HG03520 (cell line): Measurements from ENCODE around the gene ASPHD1.
A peak's percentile ranks its signal among the peaks of the same experiment; 100 is the strongest.
"Not testable (repeated sequence)": the region's sequence is repeated elsewhere in the genome, so short reads cannot be mapped to it uniquely, and the experiment has no call there.

Experiments used
- ATAC-seq: cut with Tn5 transposase; IDR thresholded peaks from one replicate; pipeline ENCODE4 v1.9.1; 2021; ENCODE audit warnings: mild to moderate bottlenecking, moderate library complexity; ENCODE audit not compliant: unreplicated experiment

Gene ASPHD1, protein sequence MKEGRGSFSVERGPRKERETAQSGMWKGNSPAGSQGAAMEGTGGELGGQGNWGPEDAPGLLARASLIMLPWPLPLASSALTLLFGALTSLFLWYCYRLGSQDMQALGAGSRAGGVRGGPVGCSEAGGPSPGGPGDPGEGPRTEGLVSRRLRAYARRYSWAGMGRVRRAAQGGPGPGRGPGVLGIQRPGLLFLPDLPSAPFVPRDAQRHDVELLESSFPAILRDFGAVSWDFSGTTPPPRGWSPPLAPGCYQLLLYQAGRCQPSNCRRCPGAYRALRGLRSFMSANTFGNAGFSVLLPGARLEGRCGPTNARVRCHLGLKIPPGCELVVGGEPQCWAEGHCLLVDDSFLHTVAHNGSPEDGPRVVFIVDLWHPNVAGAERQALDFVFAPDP

DNA sequence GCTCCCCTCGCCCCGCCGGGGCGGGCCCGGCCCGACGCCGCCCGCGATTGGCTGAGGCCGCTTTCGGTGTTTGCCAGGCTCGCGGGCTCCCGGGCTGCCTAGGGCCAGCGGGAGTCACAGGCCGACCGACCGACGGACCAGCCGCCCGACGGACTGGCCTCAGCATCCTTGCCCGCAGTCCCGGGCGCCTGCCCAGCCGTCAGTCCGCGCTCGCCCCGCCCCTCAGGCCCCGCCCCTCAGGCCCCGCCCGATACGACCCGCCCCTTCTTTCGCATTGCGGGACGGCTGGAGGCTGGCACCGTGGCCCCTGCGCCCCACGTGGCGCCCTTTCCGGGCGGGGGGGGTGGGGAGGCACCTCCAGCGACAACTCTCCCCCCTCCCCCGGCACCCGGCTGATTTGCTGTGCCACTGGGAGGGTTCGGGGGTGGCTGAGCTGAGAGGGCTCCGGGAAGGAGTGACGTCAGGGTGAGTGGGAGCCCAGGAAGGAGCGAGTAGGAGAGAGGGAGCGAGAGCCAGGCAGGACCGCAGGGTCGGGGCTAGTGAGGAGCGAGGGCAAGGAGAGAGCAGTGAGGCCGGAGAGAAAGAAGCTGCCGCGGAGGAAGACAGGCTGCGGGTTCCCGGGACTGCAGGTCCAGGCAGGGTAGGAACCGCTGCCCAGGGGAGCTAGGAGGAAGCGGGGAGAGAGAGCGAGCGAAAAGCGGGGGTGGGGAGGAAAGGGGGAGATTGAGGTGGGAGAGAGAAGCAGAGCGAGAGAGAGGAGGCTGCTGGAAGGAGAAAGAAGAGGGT, at the start of gene ASPHD1:
Gene ASPHD1, plus strand, starts transcription at position 387 of the 786 bp plus-strand sequence. CDS start 484 bp downstream, outside the sequence.
- no peak for ATAC-seq

DNA sequence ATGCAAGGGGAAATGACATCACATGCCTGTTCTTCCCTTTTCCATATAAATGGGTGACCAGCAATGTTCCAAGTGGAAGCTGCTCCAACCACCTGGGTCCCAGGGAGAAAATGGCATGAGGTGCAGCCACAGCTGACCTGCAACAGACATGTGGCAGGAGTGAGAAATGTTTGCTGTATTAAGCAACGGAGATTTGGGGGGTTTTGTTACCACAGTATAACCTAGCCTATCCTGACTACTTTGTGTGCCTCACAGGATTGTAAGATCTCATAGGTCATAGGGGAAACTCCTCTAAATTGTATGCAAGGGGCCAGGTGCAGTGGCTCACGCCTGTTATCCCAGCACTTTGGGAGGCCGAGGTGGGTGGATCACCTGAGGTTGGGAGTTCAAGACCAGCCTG, 49.3 kb upstream of the ASPHD1 start:
- no peak for ATAC-seq

DNA sequence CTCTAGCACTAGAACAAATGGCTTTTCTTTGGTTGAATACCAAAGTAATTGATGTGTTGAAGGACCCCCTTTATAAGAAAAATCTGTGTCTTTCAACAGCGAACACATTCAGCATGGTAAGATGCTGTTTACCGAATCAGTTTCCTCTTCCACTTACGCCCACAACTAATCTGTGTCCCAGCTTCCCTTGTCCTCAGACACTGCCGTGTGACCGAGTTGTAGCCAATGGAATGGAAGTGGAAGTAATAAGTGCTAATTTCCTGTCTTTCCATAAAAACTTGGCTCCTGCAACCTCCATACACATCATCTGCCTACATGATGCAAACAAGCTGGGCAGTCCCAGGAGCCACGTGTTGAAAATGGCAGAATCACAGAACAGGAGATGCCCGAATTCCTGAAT, 47.6 kb upstream of the ASPHD1 start:
- ATAC-seq = no peak

DNA sequence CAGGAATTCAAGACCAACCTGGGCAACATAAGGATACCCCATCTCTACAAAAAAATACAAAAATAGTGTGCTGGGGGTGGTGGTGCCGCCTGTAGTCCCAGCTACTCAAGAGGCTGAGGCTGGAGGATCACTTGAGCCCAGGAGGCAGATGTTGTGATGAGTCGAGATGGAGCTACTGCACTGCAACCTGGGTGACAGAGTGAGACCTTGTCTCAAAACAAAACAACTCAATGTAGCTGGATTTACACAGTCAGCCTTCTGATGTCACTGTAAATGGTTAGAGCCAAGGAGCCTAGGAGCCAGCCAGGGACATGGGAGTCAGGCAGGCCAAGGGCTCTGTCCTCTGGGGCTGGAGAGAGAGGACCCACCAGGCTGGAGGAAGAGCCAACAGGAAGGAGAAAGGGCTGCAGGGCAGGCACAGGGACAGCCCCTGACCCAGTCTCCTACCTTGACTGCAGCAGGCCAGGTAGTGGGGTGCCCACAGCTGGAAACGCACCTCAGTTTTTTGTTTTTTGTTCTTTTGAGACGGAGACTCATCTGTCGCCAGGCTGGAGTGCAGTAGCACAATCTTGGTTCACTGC, 45.7 kb upstream of the ASPHD1 start:
- ATAC-seq = no peak

DNA sequence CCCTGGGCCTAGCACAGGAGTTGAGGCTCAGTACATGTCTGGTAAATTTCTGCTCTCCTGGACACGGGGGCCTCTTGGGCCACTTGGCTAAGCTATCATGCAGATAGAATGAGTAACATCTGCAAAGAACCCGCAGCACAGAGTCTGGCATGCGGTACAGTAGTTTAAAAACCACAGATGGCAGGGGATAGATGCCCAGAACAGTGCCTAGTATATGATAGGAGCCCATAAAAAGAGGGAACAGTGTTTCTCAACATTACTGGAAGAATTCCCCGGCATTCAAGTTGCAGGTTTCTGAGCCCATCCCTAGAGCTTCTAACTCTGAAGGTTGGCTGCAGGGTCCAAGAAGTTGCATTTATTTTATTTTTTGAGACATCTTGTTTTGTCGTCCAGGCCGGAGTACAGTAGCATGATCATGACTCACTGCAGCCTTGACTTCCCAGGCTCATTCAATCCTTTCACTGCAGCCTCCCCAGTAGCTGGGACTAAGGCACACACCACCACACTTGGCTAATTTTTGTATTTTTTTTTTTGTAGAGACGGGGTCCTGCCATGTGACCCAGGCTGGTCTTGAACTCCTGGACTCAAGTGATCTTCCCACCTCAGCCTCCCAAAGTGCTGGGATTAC, 43.0 kb upstream of the ASPHD1 start:
- no peak for ATAC-seq

DNA sequence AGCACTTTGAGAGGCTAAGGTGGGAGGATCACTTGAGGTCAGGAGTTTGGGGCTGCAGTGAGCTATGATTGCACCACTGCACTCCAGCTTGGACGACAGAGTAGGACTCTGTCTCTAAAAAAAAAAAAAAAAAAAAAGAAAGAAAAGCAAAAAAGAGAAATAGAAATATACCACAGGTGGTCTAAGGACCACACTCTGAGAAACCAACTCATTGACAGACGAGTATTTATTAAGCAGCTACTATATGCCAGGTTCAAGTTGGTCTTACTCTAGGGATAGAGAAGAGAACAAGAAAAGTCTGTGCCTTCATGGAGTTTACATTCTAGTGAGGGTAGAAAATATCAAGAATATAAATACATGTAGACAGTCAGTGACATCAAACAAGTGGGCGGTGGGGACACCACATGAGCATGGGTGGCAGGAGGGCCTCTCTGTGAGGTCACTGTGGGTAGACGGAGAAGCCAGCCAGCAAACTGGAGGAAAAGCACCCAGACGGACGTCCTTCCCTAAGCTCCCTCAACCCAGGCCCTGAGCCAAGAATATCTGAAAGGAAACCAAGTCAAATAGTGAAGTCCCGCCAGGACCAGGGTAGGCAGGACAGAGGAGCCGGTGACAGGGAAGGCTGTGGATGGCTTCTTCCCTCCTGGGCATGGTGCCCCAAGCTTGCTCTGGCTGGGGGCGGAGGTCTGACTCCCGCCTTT, 42.0 kb upstream of the ASPHD1 start:
- ATAC-seq = no peak

DNA sequence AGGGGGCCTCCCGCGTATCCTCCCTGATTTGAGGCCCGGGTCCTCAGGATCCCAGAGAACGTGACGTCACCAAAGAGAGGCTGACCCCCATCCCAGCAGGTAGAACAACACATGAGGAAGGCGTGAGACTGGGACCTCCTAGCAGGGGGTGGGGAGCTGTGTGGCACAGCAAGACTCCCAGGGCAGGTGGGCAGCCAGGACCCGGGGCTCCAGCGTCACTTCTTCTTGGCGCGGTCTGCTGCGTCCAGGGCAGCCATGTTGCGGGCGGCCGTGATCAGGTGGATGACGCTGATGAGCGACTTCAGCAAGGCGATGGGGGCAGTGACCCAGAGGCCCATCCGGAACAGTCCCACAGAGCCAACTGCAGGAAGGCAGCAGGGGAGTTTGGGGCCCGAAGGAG, 41.3 kb upstream of the ASPHD1 start:
- ATAC-seq = no peak

DNA sequence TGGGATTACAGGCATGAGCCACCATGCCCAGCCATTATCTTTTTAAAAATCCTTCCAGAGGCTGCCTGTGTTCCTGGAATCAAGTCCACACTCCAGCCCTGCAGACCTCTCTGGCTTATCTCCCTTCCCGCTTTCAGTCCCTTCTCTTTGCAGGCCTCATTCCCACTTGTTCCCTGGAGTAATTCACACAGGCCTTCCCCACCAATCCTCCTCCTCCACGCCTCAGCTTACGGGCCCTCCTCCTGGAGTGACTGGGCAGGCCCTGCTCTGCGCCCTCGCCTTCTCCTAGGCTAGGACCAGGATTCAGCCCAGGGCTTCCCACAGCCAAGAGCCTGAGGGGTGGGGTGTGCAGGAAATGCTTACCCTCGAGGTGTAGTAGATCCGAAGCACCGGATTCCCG, 40.1 kb upstream of the ASPHD1 start:
- no peak for ATAC-seq

DNA sequence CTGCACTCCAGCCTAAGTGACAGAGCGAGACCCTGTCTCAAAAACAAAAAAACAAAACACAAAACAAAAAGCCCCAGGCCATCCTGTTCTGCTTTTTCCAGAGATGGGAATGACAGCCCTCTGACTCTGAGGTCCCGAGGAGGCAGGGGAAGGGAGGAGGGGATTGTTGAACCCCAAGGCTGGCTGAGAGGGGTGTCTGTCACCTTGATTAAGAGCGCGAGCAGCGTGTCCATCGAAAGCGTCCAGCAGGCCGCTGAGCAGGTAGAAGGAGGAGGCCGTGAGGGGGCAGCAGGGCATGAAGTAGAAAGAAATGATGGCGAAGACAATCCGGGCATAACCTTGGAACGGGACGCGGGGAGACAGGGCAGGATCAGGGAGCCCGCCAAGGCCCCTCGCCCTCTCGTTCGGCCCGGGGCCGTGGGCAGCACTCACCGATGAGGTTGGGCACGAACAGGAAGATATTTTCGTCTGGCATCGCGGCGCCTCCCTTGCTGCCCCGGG, 37.9 kb upstream of the ASPHD1 start:
- no peak for ATAC-seq

DNA sequence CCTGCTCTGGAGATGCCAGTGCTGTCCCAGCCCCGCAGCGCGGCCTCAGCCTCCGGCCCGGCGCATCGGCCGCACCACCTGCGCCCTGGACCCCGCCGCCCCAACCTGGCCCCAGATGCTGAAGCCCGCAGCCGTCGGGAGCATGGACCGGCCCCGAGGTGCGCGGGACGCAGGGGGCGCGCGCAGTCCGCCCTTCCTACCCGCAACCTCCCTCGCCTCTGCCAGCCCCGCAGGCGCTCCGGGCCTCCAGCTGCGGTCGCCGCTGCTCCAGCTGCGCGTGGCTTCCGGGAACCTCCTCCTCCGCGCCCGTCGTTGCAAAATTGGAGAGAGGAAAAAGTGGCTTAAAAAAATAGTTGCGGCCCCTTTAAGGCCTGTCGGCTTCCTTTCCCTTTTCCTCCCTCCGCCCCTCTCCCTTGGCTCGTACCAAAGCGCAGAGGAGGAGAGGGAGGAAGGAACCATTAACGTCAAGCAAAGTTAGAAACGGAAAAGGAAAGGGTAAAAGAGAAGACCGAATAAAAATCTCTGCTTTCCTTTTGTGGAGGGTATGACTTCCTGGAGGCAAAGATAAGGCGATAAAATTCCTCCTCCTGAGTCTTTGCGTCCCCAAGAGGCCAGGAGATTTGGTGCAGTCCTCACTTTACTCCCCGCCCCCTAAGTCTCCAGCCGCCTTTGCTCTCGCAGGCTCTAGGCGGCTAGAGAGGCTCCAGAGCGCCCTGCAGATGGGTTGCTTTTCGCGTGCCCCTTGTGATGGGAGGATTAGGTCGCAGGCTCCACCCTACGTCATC, 37.2 kb upstream of the ASPHD1 start, which contains the start of gene CDIPT:
Gene CDIPT, minus strand, starts transcription at position 343 of the 785 bp plus-strand sequence. CDS start 369 bp downstream, outside the sequence.
- ATAC-seq = peak; percentile 94

DNA sequence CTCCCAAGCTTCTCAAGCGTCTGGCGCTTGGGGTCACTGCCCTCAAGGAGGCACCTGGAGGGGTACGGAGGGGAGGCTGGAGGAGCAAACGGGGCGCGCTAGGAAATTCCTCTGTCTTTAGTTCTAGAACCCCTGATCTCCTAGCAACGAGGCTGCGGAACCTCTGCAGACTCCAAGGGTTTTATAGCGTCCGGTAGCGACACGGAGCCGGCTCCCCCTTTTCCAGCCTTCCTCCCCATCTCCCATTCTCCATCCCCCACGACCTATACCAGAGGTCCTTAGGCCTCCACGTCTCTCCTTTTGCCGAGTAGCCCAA, 36.7 kb upstream of the ASPHD1 start:
- no peak for ATAC-seq

DNA sequence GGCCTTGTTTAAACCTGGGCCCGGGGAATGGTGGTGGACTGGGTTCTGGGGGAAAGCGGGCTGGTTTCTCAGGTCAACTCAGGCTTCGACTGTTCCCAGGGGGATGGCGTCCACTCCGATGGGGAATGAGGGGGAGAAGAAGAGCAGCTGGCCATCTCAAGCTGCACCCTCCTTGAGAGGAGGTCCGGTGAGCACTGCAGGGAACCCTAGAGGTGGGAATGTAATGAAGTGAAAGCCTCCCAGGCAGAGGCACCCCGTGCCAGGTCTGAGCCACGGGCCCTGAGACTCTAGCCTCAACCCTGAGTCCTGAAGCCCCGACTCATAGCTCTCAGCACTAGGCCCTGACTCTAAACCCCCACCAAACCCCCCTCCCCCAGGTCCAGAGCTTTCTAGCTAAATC, 36.1 kb upstream of the ASPHD1 start:
- ATAC-seq = no peak

DNA sequence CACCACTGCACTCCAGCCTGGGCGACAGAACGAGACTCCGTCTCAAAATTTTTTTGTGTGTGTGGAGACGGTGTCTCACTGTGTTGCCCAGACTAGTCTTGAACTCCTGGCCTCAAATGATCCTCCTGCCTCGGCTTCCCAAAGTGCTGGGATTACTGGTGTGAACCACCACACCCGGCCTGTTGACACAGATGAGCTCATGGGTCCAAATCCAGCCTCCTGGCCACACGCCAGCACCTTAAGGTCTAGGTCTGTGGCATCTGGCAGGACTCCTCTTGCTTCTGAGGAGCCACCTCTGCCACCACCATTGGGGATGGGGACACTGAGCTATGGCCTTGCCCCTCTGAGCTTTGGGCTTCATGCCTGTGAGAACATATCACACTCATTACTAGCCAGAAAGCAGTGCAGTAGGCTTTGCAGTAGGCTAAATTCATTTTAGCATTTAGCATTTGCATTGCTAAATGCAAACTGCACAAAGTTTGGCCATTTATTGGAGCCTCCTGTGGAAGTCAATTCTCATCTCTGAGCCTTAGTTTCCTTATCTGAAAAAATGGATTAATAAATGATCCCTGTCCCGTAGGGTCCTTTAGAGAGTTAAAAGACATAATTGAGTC, 31.8 kb upstream of the ASPHD1 start:
- no peak for ATAC-seq

DNA sequence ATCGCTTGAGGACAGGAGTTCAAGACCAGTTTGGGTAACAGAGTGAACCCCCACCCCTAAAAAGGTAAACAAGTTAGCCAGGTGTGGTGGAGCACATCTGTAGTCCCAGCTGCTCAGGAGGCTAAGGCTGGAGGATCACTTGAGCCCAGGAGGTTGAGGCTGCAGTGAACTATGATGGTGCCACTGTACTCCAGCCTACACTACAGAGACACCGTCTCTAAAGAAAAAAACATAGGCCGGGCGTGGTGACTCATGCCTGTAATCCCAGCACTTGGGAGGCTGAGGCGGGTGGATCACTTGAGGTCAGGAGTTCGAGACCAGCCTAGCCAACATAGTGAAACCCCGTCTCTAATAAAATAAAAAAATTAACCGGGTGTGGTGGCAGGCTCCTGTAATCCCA, 31.2 kb upstream of the ASPHD1 start:
- not testable (repeated sequence) for ATAC-seq

DNA sequence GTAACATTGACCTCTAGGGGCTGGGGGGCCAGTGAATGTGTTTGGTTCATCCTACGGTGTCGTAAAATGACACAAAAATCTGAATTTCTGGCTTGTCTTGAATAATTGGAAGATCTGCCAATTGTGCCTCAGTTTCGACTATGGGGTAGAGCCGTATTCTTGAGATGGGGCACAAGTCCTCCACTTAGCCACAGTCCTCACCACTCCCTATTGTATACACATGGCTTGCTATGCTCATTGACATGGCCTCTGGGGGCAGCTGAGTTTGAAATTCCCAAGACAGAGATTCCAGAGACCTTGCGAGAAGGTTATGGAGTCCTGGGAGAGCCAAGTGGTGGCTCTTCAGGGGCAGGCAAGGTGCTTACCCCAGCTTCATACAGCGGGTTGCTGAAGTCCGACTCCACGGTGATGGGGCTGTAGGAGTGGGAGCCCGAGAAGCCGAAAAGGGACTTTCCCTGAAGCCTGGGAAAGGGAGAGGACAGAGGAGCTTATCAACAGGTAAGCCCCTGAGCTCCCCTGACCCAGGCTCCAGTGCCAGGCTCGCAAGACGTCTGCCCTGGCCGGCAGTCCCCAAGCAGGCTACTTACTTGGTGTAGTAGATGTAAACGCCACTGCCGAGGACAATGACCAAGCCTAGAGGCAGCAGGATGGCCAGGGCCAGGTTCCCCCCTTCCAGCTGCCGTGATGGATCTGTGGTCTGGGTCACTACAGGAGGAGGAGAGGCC, 28.3 kb upstream of the ASPHD1 start:
- ATAC-seq = no peak

DNA sequence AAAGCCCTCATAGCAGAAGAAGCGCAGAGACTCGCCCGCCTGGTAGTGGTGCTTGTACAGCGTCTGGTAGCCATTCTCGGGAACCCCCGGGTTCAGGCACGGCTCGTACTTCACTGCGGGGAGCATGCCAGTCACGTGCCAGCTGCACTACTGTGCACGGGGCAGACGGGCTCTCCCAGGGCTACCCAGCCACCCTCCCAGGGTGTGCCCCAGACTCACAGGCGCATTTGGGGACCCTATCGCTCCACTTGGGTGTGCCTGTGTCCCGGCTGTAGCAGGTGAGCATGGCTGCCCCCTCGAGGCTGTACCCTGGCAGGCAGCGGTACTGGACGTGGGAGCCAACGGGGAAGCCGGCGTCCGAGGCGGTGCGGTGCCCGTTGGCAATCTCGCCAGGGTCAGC, 27.0 kb upstream of the ASPHD1 start:
- no peak for ATAC-seq

DNA sequence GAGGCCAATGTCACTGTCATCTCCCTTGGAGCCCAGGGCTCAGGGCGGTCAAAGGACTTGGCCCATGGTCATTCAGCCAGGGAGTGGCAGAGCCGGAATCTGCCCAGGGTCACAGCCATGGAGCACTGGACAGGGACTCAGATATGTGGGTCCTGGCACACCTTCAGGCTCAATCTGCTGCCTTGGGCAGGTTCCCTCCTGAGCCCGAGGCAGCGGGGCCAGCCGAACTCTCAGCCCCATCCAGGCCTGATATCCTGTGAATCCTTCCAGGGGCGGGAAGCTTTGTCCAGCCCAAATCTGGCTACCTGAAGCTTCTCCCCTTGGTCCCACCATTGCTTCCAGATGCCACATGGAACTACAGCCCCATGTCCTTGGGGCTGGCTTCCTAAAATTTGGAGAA, 25.1 kb upstream of the ASPHD1 start:
- no peak for ATAC-seq

DNA sequence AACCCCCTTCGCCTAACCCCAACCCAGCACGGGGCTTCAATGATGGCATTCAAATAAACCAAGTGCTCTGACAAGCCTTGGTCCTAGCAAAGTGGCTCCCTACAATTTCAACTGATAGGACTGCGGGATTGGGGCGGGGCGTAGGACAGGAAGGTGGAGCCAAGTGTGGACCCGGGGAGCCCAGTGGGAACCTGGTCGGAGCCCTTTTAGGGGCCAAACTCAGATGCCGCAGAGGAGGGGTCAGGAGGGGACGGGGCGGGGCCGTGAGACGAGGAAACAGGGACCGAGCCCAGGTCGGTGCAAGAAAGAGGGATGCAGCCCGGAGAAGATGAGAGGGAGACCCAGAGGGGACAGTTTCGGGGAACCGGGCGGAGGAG, 24.1 kb upstream of the ASPHD1 start:
- no peak for ATAC-seq
